Spleen (tissue), 7 donors: ENCODE measurements around the gene FLNB.

ENCODE experiments used
- CTCF ChIP-seq, 11 experiments: fragments of 200-600 bp in 7 of 11; fragments of 450-650 bp in 4 of 11; sonication (generic) in 4 of 11; IDR thresholded peaks in 8 of 11; conservative IDR thresholded peaks in 3 of 11; 1 replicate in 7 of 11; 2 replicates in 4 of 11; pipeline versions ENCODE4 v1.4.0 to v1.8.0; 2016 to 2021; ENCODE audit warnings: antibody characterized with exemption in 11 of 11, inconsistent platforms in 4 of 11, mild to moderate bottlenecking in 1 of 11
- POLR2A ChIP-seq, 3 donors: fragments of 450-650 bp; IDR thresholded peaks; one replicate each; pipeline ENCODE4 v1.5.1; 2017; ENCODE audit warnings: antibody characterized with exemption in 3 of 3, mild to moderate bottlenecking in 1 of 3
- POLR2AphosphoS5 ChIP-seq, 3 donors: sonication (generic); formaldehyde crosslinking; IDR thresholded peaks; one replicate each; pipeline ENCODE4 v1.5.1; 2017; ENCODE audit warnings: antibody characterized with exemption in 3 of 3
- donor health status: DM: no; HTN: no; CAD: no; lungs with moderate emphysema.
- donor health status: DM: no; HTN: no; CAD: no.
- donor health status: DM: no; HTN: no; CAD: no.

GRCh38 chr3:58038675-58039292 lies 30.6 kb downstream of the FLNB start:
- TF ChIP-seq POLR2AphosphoS5 (IDR thresholded peaks at IDR 0.05) (no peak), POLR2A (IDR thresholded peaks at IDR 0.05) (no peak), CTCF (IDR thresholded peaks at IDR 0.05 in 8 of 11, conservative IDR thresholded peaks at IDR 0.05 in 3 of 11) (no peak)
